IPS-NIHi7 (cell line): Measurements from ENCODE around the gene ILKAP.
A peak's percentile ranks its signal among the peaks of the same experiment; 100 is the strongest.

Experiments used
- DNase-seq: peaks from one replicate; pipeline ENCODE4 v3.0.0; 2012; ENCODE audit warnings: mixed read lengths; ENCODE audit errors: extremely low spot score

The ILKAP gene

DNA sequence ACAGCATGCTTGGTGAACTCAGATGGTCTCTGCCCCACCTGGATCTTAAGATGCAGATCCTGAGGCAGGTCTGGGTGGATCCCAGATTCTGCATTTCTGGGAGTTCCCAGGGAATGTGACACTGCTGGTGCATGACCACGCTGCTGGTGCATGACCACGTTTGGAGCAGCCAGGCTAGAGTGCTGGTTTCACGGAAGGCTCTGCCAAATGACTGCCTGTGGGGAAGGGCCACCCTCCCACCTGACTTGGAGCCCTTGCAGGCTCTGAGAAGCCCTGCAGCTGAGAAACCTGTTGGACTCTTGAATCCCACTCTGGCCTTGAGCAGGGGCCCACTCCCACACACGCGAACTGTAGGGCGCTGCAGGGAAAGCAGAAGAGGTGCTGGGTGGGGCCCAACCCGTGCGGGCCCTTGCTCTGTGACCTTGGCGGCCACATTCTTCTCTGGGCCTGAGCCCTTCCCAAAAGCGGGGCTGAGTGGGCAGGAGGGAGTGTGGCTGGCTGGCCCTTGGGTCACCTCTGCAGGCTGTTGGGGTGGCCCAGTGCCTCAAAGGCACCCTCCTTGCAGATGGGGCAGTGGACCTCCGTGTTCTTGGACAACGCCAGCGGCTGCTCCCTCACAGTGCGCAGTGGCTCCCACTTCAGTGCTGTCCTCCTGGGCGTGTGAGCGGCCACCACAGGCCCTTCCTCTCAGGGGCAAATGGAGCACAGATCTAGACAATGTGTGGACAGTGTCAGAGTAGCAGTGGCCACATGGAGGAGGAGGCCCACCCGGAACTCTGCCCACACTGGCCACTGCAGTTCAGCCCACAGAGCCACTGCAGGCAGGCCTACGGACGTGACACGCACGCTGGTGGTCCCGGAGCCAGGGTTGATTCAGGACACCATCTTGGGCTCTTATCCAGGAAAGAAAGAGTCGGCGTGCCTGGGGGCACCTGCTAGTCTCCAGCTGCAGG is 36.8 kb downstream of the ILKAP start:
- DNase-seq, result no peak

DNA sequence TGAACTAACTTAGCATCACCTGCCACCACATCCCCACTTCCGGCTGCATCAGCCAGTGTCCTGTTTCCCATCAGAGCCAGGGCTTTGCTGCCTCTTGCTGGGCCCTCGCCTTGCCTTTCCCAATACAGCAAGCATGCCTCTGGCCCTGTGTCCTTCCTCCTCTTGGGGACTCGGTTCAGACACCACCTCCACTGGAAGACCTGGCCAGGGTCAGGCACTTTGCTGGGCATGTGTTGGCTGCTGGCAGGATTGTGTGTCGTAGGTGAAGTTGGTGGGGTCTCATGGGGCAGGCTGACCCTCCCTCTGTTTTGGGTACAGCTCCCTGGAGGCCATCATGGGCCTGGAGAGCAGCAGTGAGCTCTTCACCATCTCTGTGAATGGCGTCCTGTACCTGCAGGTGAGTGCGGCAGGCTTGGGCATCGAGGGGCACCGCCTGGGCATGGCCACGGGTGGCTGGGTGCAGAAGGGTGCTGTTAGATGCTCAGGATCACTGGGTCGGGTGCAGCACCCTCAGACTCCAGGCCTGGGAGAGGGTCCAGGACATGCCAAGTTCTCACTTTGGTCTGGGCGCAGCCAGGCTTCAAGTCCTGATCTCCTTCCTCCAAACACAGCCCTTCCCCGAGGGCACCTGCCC is 38.1 kb downstream of the ILKAP start:
- no peak for DNase-seq

DNA sequence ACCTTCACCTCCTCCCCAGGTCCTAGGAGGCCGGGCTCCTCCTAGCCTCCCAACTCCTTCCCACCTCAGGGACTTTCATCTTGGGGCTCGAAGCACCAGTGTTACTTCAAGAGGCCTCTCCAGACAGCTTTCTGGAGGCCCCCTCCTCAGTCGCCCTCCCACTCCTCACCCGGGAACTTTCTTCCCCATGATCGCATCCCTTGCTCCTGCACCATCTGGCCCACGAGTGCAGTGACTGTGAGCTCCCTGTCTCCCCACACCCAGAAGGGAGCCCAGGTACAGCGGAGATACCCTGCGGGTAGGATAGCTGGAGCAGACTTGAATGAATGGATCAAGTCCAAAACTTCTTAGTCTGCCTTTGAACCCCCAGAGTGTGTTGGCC is 38.6 kb downstream of the ILKAP start:
- no peak for DNase-seq

DNA sequence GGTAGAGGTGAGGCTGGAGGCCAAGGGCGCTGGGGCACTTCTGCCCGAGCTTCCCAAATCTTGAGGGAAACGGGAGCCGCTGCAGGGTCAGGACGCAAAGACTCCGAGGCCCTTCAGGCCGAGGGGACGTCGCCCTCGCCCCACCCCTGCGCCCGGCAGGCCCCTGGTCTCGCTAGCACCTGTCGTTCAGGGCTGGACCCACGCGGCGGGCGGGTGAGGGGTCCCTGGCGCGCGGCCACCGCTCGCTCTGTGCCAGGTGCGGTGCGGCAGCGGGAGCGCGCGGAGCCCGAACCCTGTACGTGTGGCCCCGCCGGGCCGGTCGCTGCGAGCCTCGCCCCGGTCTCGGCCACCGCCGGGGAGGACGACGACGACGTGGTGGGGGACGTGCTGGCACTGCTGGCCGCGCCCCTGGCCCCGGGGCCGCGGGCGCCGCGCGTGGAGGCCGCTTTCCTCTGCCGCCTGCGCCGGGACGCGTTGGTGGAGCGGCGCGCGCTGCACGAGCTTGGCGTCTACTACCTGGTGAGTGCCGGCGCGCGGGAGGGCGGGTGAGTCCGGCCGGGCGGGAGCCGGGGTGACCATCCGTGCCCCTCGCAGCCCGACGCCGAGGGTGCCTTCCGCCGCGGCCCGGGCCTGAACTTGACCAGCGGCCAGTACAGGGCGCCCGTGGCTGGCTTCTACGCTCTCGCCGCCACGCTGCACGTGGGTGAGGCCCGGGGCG is 39.9 kb downstream of the ILKAP start:
- no peak for DNase-seq

DNA sequence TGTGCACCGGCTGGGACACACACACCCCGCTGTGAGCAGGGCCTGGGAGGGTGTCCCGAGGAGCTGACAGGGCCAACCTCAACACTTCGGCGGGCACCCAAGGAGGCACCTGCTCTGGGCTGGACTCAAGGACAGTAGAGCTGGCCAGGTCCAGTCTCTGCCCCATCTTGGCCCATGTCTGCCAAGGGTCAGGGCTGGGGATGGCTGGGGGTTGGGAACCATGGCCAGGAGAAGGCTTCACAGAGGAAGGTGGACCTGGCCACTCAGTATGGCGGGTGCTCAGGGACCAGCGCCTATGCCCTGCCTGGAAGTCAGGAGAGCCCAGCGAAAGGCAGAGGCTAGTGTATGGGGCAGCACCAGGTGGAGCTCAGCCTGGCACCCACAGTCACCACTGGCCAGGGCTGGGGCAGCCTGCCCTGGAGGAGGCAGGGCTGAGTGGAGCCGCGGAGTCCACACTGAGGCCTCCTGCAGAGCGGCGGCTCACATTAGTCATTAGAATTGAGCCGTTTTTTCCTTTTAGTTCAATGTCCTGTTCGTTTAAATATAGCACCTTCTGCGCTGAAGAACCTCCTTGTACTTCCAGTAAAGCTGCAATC is 40.6 kb downstream of the ILKAP start:
- no peak for DNase-seq

DNA sequence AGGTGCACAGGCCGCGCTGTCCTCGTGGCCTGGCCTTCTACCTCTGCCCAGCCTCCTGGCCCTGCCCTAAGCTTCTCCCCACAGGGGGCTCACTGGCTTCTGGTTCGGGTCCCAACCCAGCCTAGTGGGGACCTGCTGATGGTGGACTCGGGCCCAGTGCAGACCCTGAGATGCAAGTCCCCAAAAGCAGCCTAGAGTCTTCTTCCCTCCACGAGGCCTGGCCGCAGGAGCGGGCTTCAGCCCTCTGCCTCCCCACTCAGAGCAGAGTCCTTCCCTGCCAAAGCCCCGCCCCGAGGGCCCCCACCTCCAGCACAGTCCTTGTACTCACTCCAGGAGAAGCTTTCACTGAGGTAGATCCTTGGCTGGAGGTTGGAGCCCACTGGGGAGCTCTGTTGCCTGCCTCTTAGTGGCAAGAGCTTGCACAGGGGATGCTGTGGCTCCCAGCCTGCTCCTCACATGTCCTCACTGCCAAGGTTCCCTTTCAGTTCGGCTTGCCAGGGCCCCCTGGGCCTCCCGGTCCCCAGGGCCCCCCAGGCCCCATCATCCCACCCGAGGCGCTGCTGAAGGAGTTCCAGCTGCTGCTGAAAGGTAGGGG is 41.1 kb downstream of the ILKAP start:
- DNase-seq, result no peak

DNA sequence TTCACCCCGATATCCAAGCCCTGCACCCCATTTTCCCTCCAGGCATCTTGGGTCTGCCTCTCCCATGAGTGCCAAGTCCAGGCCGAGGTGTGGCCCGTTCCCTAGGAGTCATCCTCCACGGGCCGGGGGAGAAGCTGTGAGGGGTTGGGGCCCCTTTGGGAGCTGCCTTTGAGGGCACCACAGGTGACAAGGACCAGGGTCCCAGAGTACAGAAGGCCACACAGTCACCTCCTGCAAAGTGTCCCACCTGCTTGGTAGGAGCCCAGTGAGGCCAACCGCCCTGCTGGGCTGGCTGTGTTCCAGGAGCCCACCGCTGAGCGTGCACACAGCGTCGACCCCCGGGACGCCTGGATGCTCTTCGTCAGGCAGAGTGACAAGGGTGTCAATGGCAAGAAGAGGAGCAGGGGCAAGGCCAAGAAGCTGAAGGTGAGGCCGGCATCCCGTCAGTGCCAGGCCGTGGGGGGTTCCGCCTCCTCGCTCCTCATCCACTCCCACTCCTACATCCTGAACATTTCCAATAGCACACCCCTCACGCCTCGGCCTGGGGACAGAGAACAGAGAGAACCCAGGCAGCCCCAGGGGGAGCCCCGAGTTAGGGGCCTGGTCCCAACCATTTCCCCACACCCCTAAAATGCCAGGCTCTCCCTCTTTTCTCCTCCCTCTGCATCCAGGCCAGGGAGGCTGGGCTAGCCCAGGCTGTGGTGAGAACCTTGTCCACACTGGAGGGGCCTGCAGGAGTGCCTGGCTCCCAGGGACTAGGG is 42.0 kb downstream of the ILKAP start:
- DNase-seq, result no peak

DNA sequence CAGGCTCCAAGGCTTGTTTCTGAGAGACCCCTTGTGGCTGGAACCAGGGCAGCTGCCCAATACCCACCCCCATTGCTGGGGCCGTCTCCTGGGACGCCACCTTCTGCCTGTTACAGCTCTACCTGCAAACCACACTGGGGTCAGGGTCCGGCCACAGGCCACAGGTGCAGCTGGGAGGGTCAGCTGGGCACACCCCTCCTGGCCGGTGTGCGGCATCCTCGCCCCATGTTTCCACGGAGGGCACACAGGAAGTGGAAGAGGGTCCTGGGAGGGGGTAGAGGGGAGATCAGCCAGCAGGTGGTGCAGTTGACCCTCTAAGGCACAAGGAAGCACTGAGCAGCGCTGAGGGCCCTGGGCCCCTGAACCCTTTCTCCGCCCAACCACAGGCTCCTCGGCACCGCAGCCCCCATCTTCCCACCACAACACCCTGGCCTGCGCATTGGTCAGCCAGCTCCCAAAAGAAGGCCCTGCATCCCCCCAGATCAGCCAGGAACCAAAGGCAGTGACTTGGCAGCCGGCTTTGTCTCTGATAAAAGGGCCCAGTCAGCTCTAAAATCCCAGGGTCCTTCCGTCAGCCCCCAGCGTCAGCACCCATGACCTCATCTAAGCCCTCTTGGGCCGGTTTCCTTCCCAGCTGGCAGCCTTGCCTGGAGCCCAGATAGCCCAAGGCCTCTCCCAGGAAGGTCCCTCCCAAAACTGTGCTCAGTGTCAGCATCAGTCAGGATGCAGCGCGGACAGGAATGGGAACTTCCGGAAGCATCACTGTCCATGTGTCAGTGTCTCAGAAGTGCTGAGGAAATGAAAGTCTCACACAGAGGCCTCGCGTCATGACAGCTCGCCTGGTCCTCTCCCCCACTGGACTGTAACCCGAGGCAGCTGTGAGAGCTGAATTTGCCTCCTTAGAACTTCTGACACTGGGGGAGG is 43.0 kb downstream of the ILKAP start:
- DNase-seq, result no peak

DNA sequence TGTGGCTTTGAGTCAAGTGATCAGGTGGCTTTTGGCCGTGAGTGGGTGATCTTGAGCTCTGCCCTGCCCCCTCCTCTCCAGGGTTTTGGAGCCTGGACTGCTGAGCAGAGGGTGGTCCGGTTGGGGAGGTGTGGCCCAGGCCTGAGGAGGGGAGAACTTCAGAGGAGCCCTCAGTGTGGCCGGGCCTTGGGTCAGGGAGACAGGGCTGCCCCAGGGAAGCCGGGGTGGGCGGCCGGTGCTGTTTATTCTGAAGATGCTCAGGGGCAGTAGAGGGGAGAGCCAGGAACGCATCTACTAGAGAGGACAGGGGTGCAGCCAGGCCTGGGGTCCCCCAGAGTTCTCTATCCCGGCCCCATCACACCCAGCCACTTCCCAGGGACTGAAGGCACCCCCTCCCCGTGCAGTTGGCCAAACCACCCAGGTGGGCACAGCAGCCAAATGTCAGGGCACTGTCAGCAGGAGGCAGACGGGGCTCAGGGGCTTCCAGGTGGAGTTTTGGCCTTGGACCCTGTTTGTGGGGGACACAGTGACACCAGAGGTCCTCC is 43.8 kb downstream of the ILKAP start:
- DNase-seq, result no peak

DNA sequence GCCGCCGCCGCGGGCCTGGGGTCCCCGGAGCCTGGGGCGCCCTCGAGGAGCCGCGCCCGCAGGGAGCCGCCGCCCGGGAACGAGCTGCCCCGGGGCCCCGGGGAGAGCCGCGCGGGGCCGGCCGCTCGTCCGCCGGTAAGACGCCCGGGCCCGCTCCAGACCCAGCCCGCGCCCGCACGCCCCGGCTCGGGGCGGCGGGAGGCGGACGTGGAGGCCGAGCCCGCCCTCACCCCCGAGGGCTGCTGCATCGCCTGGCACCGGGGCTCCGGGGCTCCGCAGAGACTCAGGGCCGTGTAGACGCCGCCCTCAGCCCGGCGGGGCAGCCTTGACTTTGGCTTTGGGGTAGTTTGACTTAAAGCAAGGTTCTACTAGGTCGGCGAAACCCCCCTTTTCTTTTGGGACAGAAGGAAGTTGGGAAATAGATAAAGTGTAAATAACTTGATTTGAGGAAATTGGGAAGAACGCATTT is 44.4 kb downstream of the ILKAP start:
- DNase-seq, result no peak

DNA sequence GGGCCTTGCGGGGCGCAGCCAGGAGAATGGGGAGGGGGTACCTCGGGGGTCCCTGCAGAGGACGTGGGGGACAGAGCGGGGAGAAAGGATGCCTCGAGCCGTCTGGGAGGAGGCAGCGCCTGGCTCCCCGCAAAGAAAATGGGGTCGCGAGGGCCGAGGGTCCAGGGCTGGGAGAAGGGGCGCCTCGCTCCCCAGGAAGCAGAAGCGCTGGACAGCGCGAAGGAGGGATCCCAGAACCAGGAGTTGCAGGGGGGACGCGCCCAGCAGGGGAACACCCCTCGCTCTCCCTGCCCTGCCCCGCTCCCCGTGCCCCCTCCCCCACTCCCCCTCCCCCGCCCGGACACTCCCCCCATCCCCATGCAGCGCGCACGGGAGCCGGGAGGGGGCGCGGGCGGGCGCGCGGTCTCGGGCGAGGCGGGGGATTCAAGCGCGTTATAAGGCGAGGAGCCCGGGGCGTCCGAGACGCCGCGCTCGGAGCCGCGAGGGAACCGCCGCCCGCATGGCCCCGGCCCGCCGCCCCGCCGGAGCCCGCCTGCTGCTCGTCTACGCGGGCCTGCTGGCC is 44.9 kb downstream of the ILKAP start, which contains the start of gene ERFE:
Gene ERFE (plus strand): TSS at position 462 of the 562 bp plus-strand sequence. CDS start 38 bp downstream, at position 500.
- DNase-seq, result peak; percentile 86

DNA sequence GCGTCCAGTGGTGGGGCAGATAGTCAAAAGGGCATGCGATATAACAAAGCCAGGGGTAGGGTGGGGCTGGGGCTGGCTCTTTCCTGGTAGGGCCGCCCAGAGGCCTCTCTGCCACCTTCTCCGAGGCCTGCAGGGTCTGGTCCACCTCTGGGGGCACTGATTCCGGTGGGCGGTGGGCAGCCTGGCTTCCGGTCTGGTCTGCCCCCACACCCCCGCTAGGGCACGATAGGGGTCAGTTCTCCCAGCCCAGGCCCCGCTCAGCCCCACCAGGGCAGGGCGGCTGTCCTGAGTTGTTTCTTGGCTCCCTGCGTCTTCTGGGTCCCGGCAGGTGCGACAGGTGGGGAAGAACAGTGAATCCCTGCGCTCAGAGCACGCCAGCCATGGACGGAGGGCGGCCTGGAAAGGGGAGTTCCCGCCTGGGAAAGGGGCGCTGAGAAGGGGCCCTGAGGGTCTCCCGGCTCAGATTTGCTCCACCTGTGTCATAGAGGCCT is 45.4 kb downstream of the ILKAP start:
- DNase-seq, result no peak

DNA sequence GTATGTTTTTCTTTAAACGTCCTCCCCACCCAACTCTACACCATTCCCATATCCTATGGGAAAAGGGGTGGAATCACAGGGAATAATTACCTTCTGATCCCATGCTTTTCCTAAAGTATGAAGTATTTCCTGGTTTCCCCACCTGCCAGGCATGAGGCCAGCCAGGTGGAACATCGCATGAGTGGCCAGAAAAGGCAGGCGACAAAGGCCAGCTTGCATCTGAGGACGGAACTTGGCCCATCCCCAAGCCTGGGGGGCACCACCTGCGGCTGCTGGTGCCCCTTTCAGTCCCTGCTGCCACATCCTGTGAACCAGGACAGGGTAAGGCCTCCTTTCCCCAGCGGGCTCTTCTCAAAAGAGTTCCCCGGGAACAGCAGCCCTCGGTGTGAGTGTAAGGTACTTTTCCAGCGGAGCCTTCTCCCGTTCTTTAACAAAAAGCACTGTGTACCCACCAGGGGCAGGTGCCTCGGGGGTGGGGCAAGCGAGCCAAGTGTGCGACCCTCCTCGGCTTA is 45.9 kb downstream of the ILKAP start:
- no peak for DNase-seq

DNA sequence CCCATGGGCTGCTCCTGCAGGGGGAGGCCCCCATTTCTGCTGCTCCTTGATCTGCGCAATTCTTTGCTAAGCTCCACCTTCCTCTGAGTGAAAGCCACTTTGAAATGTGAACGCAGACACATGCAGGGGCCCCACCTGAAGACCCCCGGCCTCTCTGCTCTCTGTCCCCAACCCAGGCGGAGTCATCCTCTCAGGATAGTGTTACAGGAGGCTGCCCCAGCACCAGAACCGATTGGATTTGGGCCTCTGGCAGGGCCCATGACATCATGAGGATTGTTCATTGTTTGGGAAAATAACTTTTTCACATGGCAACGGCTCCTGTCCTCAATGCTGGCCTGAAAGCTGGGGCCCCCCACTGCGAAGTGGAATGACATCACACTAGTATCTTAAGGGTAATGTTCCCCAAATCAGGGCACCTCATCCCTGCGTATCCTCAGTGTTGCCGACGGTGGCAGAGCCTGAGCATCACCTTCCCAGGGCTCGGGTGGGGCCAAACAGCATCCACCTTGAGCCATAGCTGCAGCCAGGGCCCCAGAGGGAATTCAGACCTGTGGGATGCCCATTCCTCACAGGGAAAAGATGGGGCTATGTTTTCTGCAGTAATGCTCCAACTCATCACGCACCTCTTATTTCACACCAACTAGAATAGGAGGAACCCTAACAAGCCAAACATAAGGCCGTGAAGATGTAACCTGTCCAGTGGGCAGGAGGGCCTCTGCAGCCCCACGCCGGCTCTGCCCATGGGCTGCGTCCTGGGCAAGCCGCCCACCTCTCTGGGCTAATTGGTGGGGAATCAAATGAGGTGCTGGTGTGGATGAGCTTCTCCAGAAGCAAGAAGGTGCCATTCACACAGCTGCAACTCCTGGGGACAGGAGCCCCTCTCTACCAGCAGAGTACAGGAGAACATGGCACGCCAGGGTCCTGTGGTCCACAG is 47.5 kb downstream of the ILKAP start:
- DNase-seq, result no peak

DNA sequence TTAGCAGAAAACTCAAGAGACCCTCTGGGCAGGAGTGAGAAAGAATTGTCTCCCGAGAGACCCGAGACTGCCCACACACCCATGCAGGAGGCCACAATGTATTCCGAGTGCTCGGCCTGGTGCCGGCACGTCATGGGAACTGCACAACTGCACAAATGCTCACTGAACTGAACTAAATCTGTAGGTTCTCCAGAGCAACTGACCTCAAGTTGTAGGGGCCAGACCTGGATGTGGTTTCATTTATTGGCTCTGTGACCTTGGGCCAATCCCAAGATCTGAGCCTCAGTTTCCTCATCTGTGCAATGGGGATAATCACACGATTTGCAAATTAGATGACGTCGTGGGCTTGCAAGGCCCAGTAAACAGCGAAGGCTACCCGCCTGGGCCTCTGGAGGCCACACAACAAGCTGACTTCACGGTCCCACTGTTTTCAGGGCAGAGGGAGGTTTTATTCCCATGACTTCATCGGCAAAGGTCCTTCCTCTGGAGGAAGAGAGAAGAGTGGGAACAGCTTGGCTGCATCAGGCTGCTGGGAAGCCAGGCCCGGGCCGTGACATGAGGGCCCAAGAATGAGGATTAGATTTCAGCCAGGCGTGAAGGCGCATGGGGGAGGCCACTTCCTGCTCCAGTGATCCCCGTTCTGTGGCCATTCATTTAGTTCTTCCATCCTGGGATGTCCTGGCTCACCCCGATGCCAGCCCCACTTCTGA is 48.3 kb downstream of the ILKAP start:
- no peak for DNase-seq

DNA sequence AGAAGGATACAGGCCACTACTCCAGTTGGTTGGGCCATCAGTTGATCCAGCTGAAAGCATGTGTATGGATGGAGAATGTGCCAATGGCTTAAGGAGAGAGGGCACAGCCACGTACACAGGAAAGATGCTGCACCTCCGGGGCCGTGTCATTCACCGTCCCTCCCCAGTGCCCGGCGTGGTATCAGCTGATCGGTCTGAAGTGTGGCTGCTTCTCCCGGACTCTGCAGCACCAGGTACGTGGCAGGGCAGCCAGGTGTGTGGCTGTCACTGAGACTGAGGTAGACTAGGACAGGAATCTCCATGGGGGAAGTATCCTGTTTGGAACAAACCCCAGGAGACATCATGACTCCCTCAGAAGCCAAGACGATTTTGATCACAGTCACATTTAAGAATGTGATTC is 48.9 kb downstream of the ILKAP start:
- DNase-seq, result no peak
